Hematopoietic multipotent progenitor cell treated with erythropoietin and hydrocortisone succinate and interleukin-3 and kit ligand, for 8 days (in vitro differentiated cells): ENCODE data around the gene FNIP1.
"Not testable (repeated sequence)": the region's sequence is repeated elsewhere in the genome, so short reads cannot be mapped to it uniquely, and the experiment has no call there.

Source experiments
- DNase-seq: peaks from one replicate; pipeline ENCODE4 v3.0.0-alpha.2; 2015

The FNIP1 gene

GRCh38 chr5:131684051-131684450 is 112.8 kb downstream of the FNIP1 start:
- DNase-seq = no peak

GRCh38 chr5:131682826-131683225 is 114.0 kb downstream of the FNIP1 start:
- DNase-seq = no peak

- no peak for DNase-seq
These were observed 114.6 kb downstream of the FNIP1 start for GRCh38 chr5:131682175-131682574.

GRCh38 chr5:131679911-131680310 is 116.9 kb downstream of the FNIP1 start:
- DNase-seq = peak; percentile 11

- DNase-seq = not testable (repeated sequence)
These were observed 118.5 kb downstream of the FNIP1 start for GRCh38 chr5:131678273-131678672.

- no peak for DNase-seq
These were observed 119.7 kb downstream of the FNIP1 start for GRCh38 chr5:131677115-131677514.

GRCh38 chr5:131672776-131673175 is 124.0 kb downstream of the FNIP1 start:
- no peak for DNase-seq

- DNase-seq = no peak
These were observed 124.7 kb downstream of the FNIP1 start for GRCh38 chr5:131671994-131672655.

- DNase-seq = peak; percentile 16
These were observed 125.4 kb downstream of the FNIP1 start for GRCh38 chr5:131671409-131671808.

- DNase-seq = no peak
These were observed 131.9 kb downstream of the FNIP1 start for GRCh38 chr5:131664929-131665328.

GRCh38 chr5:131661933-131662332 is 134.9 kb downstream of the FNIP1 start:
- DNase-seq = no peak

- DNase-seq = no peak
These were observed 137.0 kb downstream of the FNIP1 start for GRCh38 chr5:131659841-131660240.

- no peak for DNase-seq
These were observed 137.5 kb downstream of the FNIP1 start for GRCh38 chr5:131659290-131659689.

GRCh38 chr5:131654776-131655175 is 142.0 kb downstream of the FNIP1 start:
- no peak for DNase-seq

GRCh38 chr5:131654309-131654708 is 142.5 kb downstream of the FNIP1 start:
- no peak for DNase-seq

- no peak for DNase-seq
These were observed 147.7 kb downstream of the FNIP1 start for GRCh38 chr5:131649161-131649560.

- DNase-seq = no peak
These were observed 149.6 kb downstream of the FNIP1 start for GRCh38 chr5:131647048-131647769.

- DNase-seq = no peak
These were observed 152.0 kb downstream of the FNIP1 start for GRCh38 chr5:131644822-131645221.

- DNase-seq = no peak
These were observed 152.4 kb downstream of the FNIP1 start for GRCh38 chr5:131644370-131644769.

GRCh38 chr5:131641494-131641893 is 155.3 kb downstream of the FNIP1 start:
- DNase-seq = no peak

GRCh38 chr5:131640043-131640856 is 156.6 kb downstream of the FNIP1 start:
- peak; percentile 85 for DNase-seq

- DNase-seq = no peak
These were observed 157.7 kb downstream of the FNIP1 start for GRCh38 chr5:131639148-131639547.

- peak; percentile 80 for DNase-seq
These were observed 159.1 kb downstream of the FNIP1 start for GRCh38 chr5:131637694-131638093.
